HEK293 (cell line): ENCODE measurements around the gene THEM4.
A peak's percentile ranks its signal among the peaks of the same experiment; 100 is the strongest.

Experiments used
- FEZF1 ChIP-seq: fragments of 450-650 bp; formaldehyde crosslinking; IDR thresholded peaks from 2 replicates; pipeline ENCODE4 v1.5.1; 2016; ENCODE audit warnings: missing biosample characterization, missing genetic modification characterization
- HIC1 ChIP-seq: fragments of 450-650 bp; formaldehyde crosslinking; IDR thresholded peaks from 2 replicates; pipeline ENCODE4 v1.5.1; 2016; ENCODE audit warnings: missing biosample characterization, missing genetic modification characterization
- KLF8 ChIP-seq: fragments of 450-650 bp; formaldehyde crosslinking; IDR thresholded peaks from 2 replicates; pipeline ENCODE4 v1.5.1; 2016; ENCODE audit warnings: missing biosample characterization, missing genetic modification characterization
- REST ChIP-seq: fragments of 450-650 bp; formaldehyde crosslinking; IDR thresholded peaks from 2 replicates; pipeline ENCODE4 v1.5.1; 2016; ENCODE audit warnings: missing biosample characterization, missing genetic modification characterization
- SP7 ChIP-seq: fragments of 450-650 bp; formaldehyde crosslinking; IDR thresholded peaks from 2 replicates; pipeline ENCODE4 v1.5.1; 2016; ENCODE audit warnings: missing biosample characterization, missing genetic modification characterization
- TRIM28 ChIP-seq: IDR thresholded peaks from 2 replicates; pipeline ENCODE4 v1.6.1; 2011; ENCODE audit warnings: low read length, control low read depth, borderline replicate concordance
- WT1 ChIP-seq: fragments of 450-650 bp; formaldehyde crosslinking; IDR thresholded peaks from 2 replicates; pipeline ENCODE4 v1.5.1; 2016; ENCODE audit warnings: missing biosample characterization, missing genetic modification characterization
- YY1 ChIP-seq: fragments of 450-650 bp; formaldehyde crosslinking; IDR thresholded peaks from 2 replicates; pipeline ENCODE4 v1.5.1; 2018; ENCODE audit warnings: missing biosample characterization, missing genetic modification characterization
- ZBTB1 ChIP-seq: fragments of 450-650 bp; formaldehyde crosslinking; IDR thresholded peaks from 2 replicates; pipeline ENCODE4 v1.5.1; 2016; ENCODE audit warnings: missing biosample characterization, missing genetic modification characterization
- ZBTB17 ChIP-seq: fragments of 450-650 bp; formaldehyde crosslinking; IDR thresholded peaks from 2 replicates; pipeline ENCODE4 v1.5.1; 2016; ENCODE audit warnings: missing biosample characterization, missing genetic modification characterization
- ZBTB26 ChIP-seq: fragments of 450-650 bp; formaldehyde crosslinking; optimal IDR thresholded peaks from 2 replicates; pipeline ENCODE3; 2016; ENCODE audit warnings: missing biosample characterization, mild to moderate bottlenecking, missing genetic modification characterization
- ZNF121 ChIP-seq: fragments of 450-650 bp; formaldehyde crosslinking; IDR thresholded peaks from 2 replicates; pipeline ENCODE4 v1.5.1; 2016; ENCODE audit warnings: missing biosample characterization, missing genetic modification characterization
- ZNF223 ChIP-seq: fragments of 450-650 bp; formaldehyde crosslinking; IDR thresholded peaks from 2 replicates; pipeline ENCODE4 v1.5.1; 2016; ENCODE audit warnings: missing biosample characterization, missing genetic modification characterization
- ZNF24 ChIP-seq: fragments of 450-650 bp; formaldehyde crosslinking; IDR thresholded peaks from 2 replicates; pipeline ENCODE4 v1.5.1; 2016; ENCODE audit warnings: missing biosample characterization, missing genetic modification characterization
- ZNF324 ChIP-seq: fragments of 450-650 bp; formaldehyde crosslinking; IDR thresholded peaks from 2 replicates; pipeline ENCODE4 v1.5.1; 2016; ENCODE audit warnings: missing biosample characterization, missing genetic modification characterization
- ZNF335 ChIP-seq: fragments of 450-650 bp; formaldehyde crosslinking; conservative IDR thresholded peaks from 2 replicates; pipeline ENCODE4 v1.5.1; 2016; ENCODE audit warnings: missing biosample characterization, missing genetic modification characterization
- ZNF366 ChIP-seq: fragments of 450-650 bp; formaldehyde crosslinking; conservative IDR thresholded peaks from 2 replicates; pipeline ENCODE4 v1.5.1; 2016; ENCODE audit warnings: missing biosample characterization, missing genetic modification characterization
- ZNF391 ChIP-seq: fragments of 450-650 bp; formaldehyde crosslinking; IDR thresholded peaks from 2 replicates; pipeline ENCODE4 v1.5.1; 2016; ENCODE audit warnings: low read depth, missing biosample characterization, missing genetic modification characterization, borderline replicate concordance
- ZNF394 ChIP-seq: fragments of 450-650 bp; formaldehyde crosslinking; IDR thresholded peaks from 2 replicates; pipeline ENCODE4 v1.5.1; 2016; ENCODE audit warnings: missing biosample characterization, missing genetic modification characterization, mild to moderate bottlenecking, moderate library complexity, borderline replicate concordance
- ZNF426 ChIP-seq: fragments of 450-650 bp; formaldehyde crosslinking; IDR thresholded peaks from 2 replicates; pipeline ENCODE4 v1.5.1; 2017; ENCODE audit warnings: missing biosample characterization, missing genetic modification characterization, mild to moderate bottlenecking, inconsistent platforms, moderate library complexity
- ZNF449 ChIP-seq: fragments of 450-650 bp; formaldehyde crosslinking; IDR thresholded peaks from 2 replicates; pipeline ENCODE4 v1.5.1; 2017; ENCODE audit warnings: missing biosample characterization, mild to moderate bottlenecking, missing genetic modification characterization, moderate library complexity
- ZNF473 ChIP-seq: fragments of 450-650 bp; formaldehyde crosslinking; IDR thresholded peaks from 2 replicates; pipeline ENCODE4 v1.5.1; 2017; ENCODE audit warnings: missing biosample characterization, missing genetic modification characterization
- ZNF580 ChIP-seq: fragments of 450-650 bp; formaldehyde crosslinking; IDR thresholded peaks from 2 replicates; pipeline ENCODE4 v1.5.1; 2016; ENCODE audit warnings: missing biosample characterization, missing genetic modification characterization
- ZNF585B ChIP-seq: fragments of 450-650 bp; formaldehyde crosslinking; IDR thresholded peaks from 2 replicates; pipeline ENCODE4 v1.5.1; 2016; ENCODE audit warnings: missing biosample characterization, missing genetic modification characterization
- ZNF624 ChIP-seq: fragments of 450-650 bp; formaldehyde crosslinking; IDR thresholded peaks from 2 replicates; pipeline ENCODE4 v1.5.1; 2017; ENCODE audit warnings: missing biosample characterization, missing genetic modification characterization
- ZNF76 ChIP-seq: fragments of 450-650 bp; formaldehyde crosslinking; IDR thresholded peaks from 2 replicates; pipeline ENCODE4; 2016; ENCODE audit warnings: low read depth, missing biosample characterization, missing genetic modification characterization, borderline replicate concordance
- ZNF776 ChIP-seq: fragments of 450-650 bp; formaldehyde crosslinking; IDR thresholded peaks from 2 replicates; pipeline ENCODE4 v1.5.0; 2017; ENCODE audit warnings: missing biosample characterization, missing genetic modification characterization, borderline replicate concordance
- ZSCAN16 ChIP-seq: fragments of 450-650 bp; formaldehyde crosslinking; IDR thresholded peaks from 2 replicates; pipeline ENCODE4 v1.5.1; 2016; ENCODE audit warnings: missing biosample characterization, missing genetic modification characterization

The THEM4 gene

GRCh38 chr1:151909167-151910149 is at the start of gene THEM4 (continued):
- TF ChIP-seq ZBTB26 (tag by site-specific recombination) = peak; percentile 98
- TF ChIP-seq ZNF473 = no peak
- peak; percentile 76; the same call in 1 of the 2 replicates for TF ChIP-seq ZNF24 (tag by site-specific recombination)
- 0 out of 2 replicates have a peak, but pooled peaks have one; percentile 47 for TF ChIP-seq YY1 (tag by site-specific recombination)
- peak; percentile 89 for TF ChIP-seq ZNF335 (tag by site-specific recombination)
- TF ChIP-seq ZNF366 (tag by site-specific recombination) = peak; percentile 48
- TF ChIP-seq ZNF324 (tag by site-specific recombination) = peak; percentile 94
- TF ChIP-seq ZSCAN16 (tag by site-specific recombination) = peak; percentile 91
- peak; percentile 85; the same call in 1 of the 2 replicates for TF ChIP-seq KLF8 (tag by site-specific recombination)
- peak; percentile 88 for TF ChIP-seq SP7 (tag by site-specific recombination)
- peak; percentile 66; the same call in 1 of the 2 replicates for TF ChIP-seq ZNF449 (tag by site-specific recombination)
- TF ChIP-seq FEZF1 = peak; percentile 42; the same call in 1 of the 2 replicates
- 0 out of 2 replicates have a peak, but pooled peaks have one; percentile 8 for TF ChIP-seq ZNF121
- 0 out of 2 replicates have a peak, but pooled peaks have one; percentile 35 for TF ChIP-seq ZBTB1 (tag by site-specific recombination)
- peak; percentile 77 for TF ChIP-seq ZBTB17 (tag by site-specific recombination)
- peak; percentile 42 for TF ChIP-seq WT1 (tag by site-specific recombination)
- TF ChIP-seq ZNF391 = peak; percentile 59; the same call in 1 of the 2 replicates
- peak; percentile 75 for TF ChIP-seq ZNF580 (tag by site-specific recombination)
- no peak for TF ChIP-seq ZNF624 (tag by site-specific recombination)
- peak; percentile 78; the same call in 1 of the 2 replicates for TF ChIP-seq ZNF394
- TF ChIP-seq HIC1 (tag by site-specific recombination) = peak; percentile 74
- TF ChIP-seq ZNF223 = peak; percentile 18; the same call in 1 of the 2 replicates
- peak; percentile 27; the same call in 1 of the 2 replicates for TF ChIP-seq REST (tag by site-specific recombination)
- TF ChIP-seq TRIM28 = peak; percentile 37; the same call in 1 of the 2 replicates
- no peak for TF ChIP-seq ZNF426 (tag by site-specific recombination)
- TF ChIP-seq ZNF776 (tag by site-specific recombination) = no peak
- TF ChIP-seq ZNF76 (tag by site-specific recombination) = peak; percentile 73
- no peak for TF ChIP-seq ZNF585B (tag by site-specific recombination)
